Parathyroid adenoma (tissue), 2 donors: ENCODE data around the gene PCSK5.

Experiments
- H2AFZ ChIP-seq: fragments of 300-600 bp; sonication (generic); one replicate; pipeline ENCODE4 v1.7.0; 2017; ENCODE audit warnings: antibody characterized with exemption, mild to moderate bottlenecking
- H3K27ac ChIP-seq: fragments of 300-600 bp; sonication (generic); one replicate; pipeline ENCODE4 v1.7.0; 2017
- H3K27me3 ChIP-seq: fragments of 300-600 bp; sonication (generic); one replicate; pipeline ENCODE4 v1.7.0; 2017; ENCODE audit warnings: low read length; ENCODE audit not compliant: control insufficient read depth, insufficient read depth
- H3K36me3 ChIP-seq: fragments of 300-600 bp; sonication (generic); one replicate; pipeline ENCODE4 v1.7.0; 2017; ENCODE audit warnings: low read length; ENCODE audit not compliant: control insufficient read depth, insufficient read depth
- H3K4me1 ChIP-seq: fragments of 300-600 bp; sonication (generic); one replicate; pipeline ENCODE4 v1.7.0; 2017; ENCODE audit warnings: control low read depth
- H3K4me2 ChIP-seq: fragments of 300-600 bp; sonication (generic); one replicate; pipeline ENCODE4 v1.7.0; 2017; ENCODE audit warnings: low read length
- H3K4me3 ChIP-seq: fragments of 300-600 bp; sonication (generic); one replicate; pipeline ENCODE4 v1.7.0; 2017; ENCODE audit warnings: low read depth, low read length
- H3K79me2 ChIP-seq: fragments of 300-600 bp; sonication (generic); one replicate; pipeline ENCODE4 v1.7.0; 2017; ENCODE audit warnings: control low read depth
- H3K9ac ChIP-seq: fragments of 300-600 bp; sonication (generic); one replicate; pipeline ENCODE4 v1.7.0; 2017; ENCODE audit warnings: mild to moderate bottlenecking
- H3K9me3 ChIP-seq: fragments of 300-600 bp; sonication (generic); one replicate; pipeline ENCODE4 v1.7.0; 2017; ENCODE audit warnings: low read length; ENCODE audit not compliant: control insufficient read depth
- CTCF ChIP-seq: fragments of 300-600 bp; sonication (generic); IDR thresholded peaks from one replicate; pipeline ENCODE4 v1.7.0; 2017; ENCODE audit warnings: antibody characterized with exemption, mild to moderate bottlenecking
- donor health status: primary hyperparathyroidism.

PCSK5 gene

DNA sequence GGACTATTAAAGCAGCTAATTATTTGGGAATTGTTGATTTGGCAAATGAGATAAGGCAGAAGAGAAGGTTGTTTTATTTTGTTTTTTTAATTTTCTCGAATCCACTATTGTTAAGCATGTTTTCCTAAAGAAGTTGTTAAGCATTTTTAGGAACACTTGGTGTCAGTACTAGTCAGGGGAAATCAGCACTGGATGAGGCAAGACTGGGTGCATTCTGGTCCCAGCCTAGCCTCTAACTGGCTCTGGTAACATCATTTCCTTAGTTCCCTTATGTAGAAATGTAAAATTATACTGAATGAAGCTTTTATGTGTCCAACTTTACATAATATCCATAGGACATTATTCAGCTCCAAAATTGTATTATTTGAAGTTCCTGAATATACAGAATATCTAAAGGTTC lies 196.1 kb downstream of the PCSK5 start:
- H3K27me3 ChIP-seq, result no peaks in the 10 kb centered on the region
- H3K36me3 ChIP-seq, result no peaks in the 10 kb centered on the region
- H3K4me2 ChIP-seq, result no peak overlapping the region
- H3K9ac ChIP-seq, result no peak overlapping the region
- no peaks in the 10 kb centered on the region for H3K9me3 ChIP-seq
- H3K79me2 ChIP-seq, result no peaks in the 10 kb centered on the region
- no peak overlapping the region for H2AFZ ChIP-seq
- no peak for TF ChIP-seq CTCF
- no peak overlapping the region for H3K4me3 ChIP-seq
- H3K27ac ChIP-seq, result no peak overlapping the region
- H3K4me1 ChIP-seq, result no peaks in the 10 kb centered on the region

- no peaks in the 10 kb centered on the region for H3K79me2 ChIP-seq
- no peak overlapping the region for H3K27ac ChIP-seq
- H3K4me3 ChIP-seq, result no peak overlapping the region
- TF ChIP-seq CTCF, result no peak
- no peaks in the 10 kb centered on the region for H3K36me3 ChIP-seq
- H3K9ac ChIP-seq, result no peak overlapping the region
- H3K9me3 ChIP-seq, result no peaks in the 10 kb centered on the region
- no peak overlapping the region for H2AFZ ChIP-seq
- H3K27me3 ChIP-seq, result no peaks in the 10 kb centered on the region
- H3K4me2 ChIP-seq, result no peak overlapping the region
- no peaks in the 10 kb centered on the region for H3K4me1 ChIP-seq
These were observed 197.5 kb downstream of the PCSK5 start for GRCh38 chr9:76087976-76088375.

GRCh38 chr9:76090330-76090729 lies 199.9 kb downstream of the PCSK5 start:
- H3K4me3 ChIP-seq, result no peak overlapping the region
- H3K9ac ChIP-seq, result no peak overlapping the region
- H3K9me3 ChIP-seq, result no peaks in the 10 kb centered on the region

GRCh38 chr9:76090909-76091308 lies 200.4 kb downstream of the PCSK5 start:
- Histone ChIP-seq H3K9ac (no peak overlapping the region), H3K36me3 (no peaks in the 10 kb centered on the region), H2AFZ (no peak overlapping the region), H3K4me1 (no peaks in the 10 kb centered on the region), H3K79me2 (no peaks in the 10 kb centered on the region), H3K27me3 (no peaks in the 10 kb centered on the region), H3K4me3 (no peak overlapping the region), H3K4me2 (no peak overlapping the region), H3K27ac (no peak overlapping the region), H3K9me3 (no peaks in the 10 kb centered on the region)
- TF ChIP-seq CTCF, result no peak

More at GRCh38 chr9:76090330-76090729, 199.9 kb downstream of the PCSK5 start:
- Histone ChIP-seq H2AFZ (no peak overlapping the region), H3K36me3 (no peaks in the 10 kb centered on the region), H3K4me1 (no peaks in the 10 kb centered on the region), H3K27me3 (no peaks in the 10 kb centered on the region), H3K4me2 (no peak overlapping the region), H3K79me2 (no peaks in the 10 kb centered on the region), H3K27ac (no peak overlapping the region)
- TF ChIP-seq CTCF, result no peak

DNA sequence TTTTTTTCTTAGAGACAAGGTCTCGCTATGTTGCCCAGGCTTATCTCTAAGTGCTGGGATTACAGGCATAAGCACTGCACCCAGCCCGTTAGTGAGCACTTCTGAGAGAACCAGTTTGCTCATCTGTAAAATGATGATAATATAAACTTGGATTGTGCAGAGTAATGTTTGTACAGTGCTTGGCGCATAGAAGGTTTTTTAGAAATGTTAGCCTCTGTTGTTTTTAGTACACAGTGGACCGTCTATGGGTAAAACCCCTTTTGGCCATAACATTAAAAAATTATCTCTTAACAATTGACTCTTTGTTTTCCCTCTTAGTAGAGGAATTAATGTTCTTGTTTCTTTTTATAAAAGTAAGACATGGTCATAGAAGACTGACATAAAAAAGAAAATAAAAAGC lies 202.1 kb downstream of the PCSK5 start:
- no peak overlapping the region for H3K4me3 ChIP-seq
- H3K27ac ChIP-seq, result no peak overlapping the region
- H3K27me3 ChIP-seq, result no peaks in the 10 kb centered on the region
- no peaks in the 10 kb centered on the region for H3K36me3 ChIP-seq
- no peak overlapping the region for H3K9ac ChIP-seq
- H3K79me2 ChIP-seq, result no peaks in the 10 kb centered on the region
- no peaks in the 10 kb centered on the region for H3K9me3 ChIP-seq
- H3K4me1 ChIP-seq, result no peaks in the 10 kb centered on the region
- TF ChIP-seq CTCF, result no peak
- H2AFZ ChIP-seq, result no peak overlapping the region
- H3K4me2 ChIP-seq, result no peak overlapping the region
